Stomach (tissue), 19 donors: ENCODE results near the gene ZNF333. TPM values are rescaled to one million over a fixed set of nuclear protein-coding genes. Genes with fewer than 3 reads are reported as not detected.

Experiments
- DNase-seq, 2 donors: peaks; one replicate each; pipeline versions ENCODE4 v3.0.0 to v3.0.0-alpha.2; 2013 to 2019
- H3K27ac ChIP-seq, 5 donors: fragments of 200-600 bp in 4 of 5; sonication (generic) in 4 of 5; one replicate each; pipeline ENCODE4 v1.5.1; 2013 to 2019; ENCODE audit warnings: mild to moderate bottlenecking in 1 of 5, moderate library complexity in 1 of 5
- H3K27me3 ChIP-seq, 3 donors: fragments of 200-600 bp; sonication (generic); one replicate each; pipeline ENCODE4 v1.5.1; 2017 to 2019; ENCODE audit warnings: mixed run types in 1 of 3
- H3K36me3 ChIP-seq, 4 donors: fragments of 200-600 bp; sonication (generic); 1 replicate in 3 of 4; 2 replicates in 1 of 4; pipeline ENCODE4 v1.5.1; 2016 to 2019
- H3K4me1 ChIP-seq, 4 donors: fragments of 200-600 bp; sonication (generic); one replicate each; pipeline ENCODE4 v1.5.1; 2016 to 2019
- H3K4me3 ChIP-seq, 4 donors: fragments of 200-600 bp; sonication (generic) in 3 of 4; one replicate each; pipeline ENCODE4 v1.5.1; 2016 to 2019; ENCODE audit warnings: mild to moderate bottlenecking in 1 of 4
- H3K9me3 ChIP-seq, 4 donors: fragments of 200-600 bp; sonication (generic); one replicate each; pipeline ENCODE4 v1.5.1; 2016 to 2019
- CTCF ChIP-seq, 7 experiments: fragments of 450-650 bp in 4 of 7; fragments of 200-600 bp in 3 of 7; sonication (generic) in 3 of 7; IDR thresholded peaks; one replicate each; pipeline ENCODE4 v1.5.1; 2016 to 2019; ENCODE audit warnings: antibody characterized with exemption in 7 of 7, control low read depth in 2 of 7, mild to moderate bottlenecking in 1 of 7
- EP300 ChIP-seq: sonication (generic); formaldehyde crosslinking; IDR thresholded peaks from one replicate; pipeline ENCODE4 v1.6.1; 2017; ENCODE audit warnings: antibody characterized with exemption
- POLR2A ChIP-seq, 4 donors: fragments of 450-650 bp; IDR thresholded peaks; one replicate each; pipeline ENCODE4 v1.6.1; 2016; ENCODE audit warnings: antibody characterized with exemption in 4 of 4, control low read depth in 2 of 4, mild to moderate bottlenecking in 1 of 4, moderate library complexity in 1 of 4
- POLR2AphosphoS5 ChIP-seq, 3 donors: sonication (generic); formaldehyde crosslinking; IDR thresholded peaks; one replicate each; pipeline ENCODE4 v1.6.1; 2016; ENCODE audit warnings: antibody characterized with exemption in 3 of 3
- WGBS, 5 donors: extraction: QIAGEN DNeasy Blood & Tissue Kit in 3 of 5; methylation state at CpG; one replicate each; pipeline versions ENCODE4 v1.1.5 to v1.1.7; 2013 to 2018; 5-methylcytosine and 5-hydroxymethylcytosine counted together
- intact Hi-C: fragments of 100-400 bp; cut with DNase I; formaldehyde crosslinking; loops from one replicate; pipeline ENCODE4 v1.15.1; 2023; ENCODE audit warnings: low total_unique reads
- long read RNA-seq, 10 donors: transcript quantifications; one replicate each; lab custom pipeline, GENCODE V29; 2026
- polyA plus RNA-seq, 3 donors: library from polyadenylated mRNA; stranded (reverse); fragments of 200-250 nt; gene quantifications; one replicate each; pipeline ENCODE4 v1.2.3, GENCODE V29; 2013
- total RNA-seq, 5 donors: library from RNA; depleted of rRNA; stranded (reverse); fragments of >200 nt; gene quantifications; one replicate each; pipeline versions ENCODE4 v1.1.0 to v1.2.3, GENCODE V29; 2014 to 2016
- donor health status: healthy with polysubstance abuse.
- donor health status: Bipolar disorder and iron deficiency.
- donor health status: healthy.

The ZNF333 gene
- total RNA-seq (10 to 100 TPM in 2 of 5 donors, 1 to 10 TPM in 3; 3.8 to 25.9 (median 5.8) TPM), polyA plus RNA-seq (1 to 10 TPM; 4.1 to 5.7 (median 4.7) TPM)
- long read RNA-seq, donor 1, partial matches to known transcripts: 0 of 1 reads
- long read RNA-seq, donor 1, other reads (novel, unspliced or antisense): 0 of 1 reads
- long read RNA-seq, donor 2, partial matches to known transcripts: 0 of 1 reads
- long read RNA-seq, donor 2, other reads (novel, unspliced or antisense): 0 of 1 reads
- long read RNA-seq, donor 3, partial matches to known transcripts: 0 of 1 reads
- long read RNA-seq, donor 3, other reads (novel, unspliced or antisense): 0 of 1 reads
- long read RNA-seq, donor 4: 0 reads
- long read RNA-seq, donor 5, partial matches to known transcripts: 0 of 1 reads
- long read RNA-seq, donor 5, other reads (novel, unspliced or antisense): 0 of 1 reads
- long read RNA-seq, donor 6, transcript ZNF333-204 (1 exons, 1,257 nt): major isoform, 5 of 6 reads
- long read RNA-seq, donor 6, partial matches to known transcripts: 0 of 6 reads
- long read RNA-seq, donor 6, other reads (novel, unspliced or antisense): 0 of 6 reads
- long read RNA-seq, donor 7, full-length matches to known transcripts: 2 of 2 reads
- long read RNA-seq, donor 7, partial matches to known transcripts: 0 of 2 reads
- long read RNA-seq, donor 7, other reads (novel, unspliced or antisense): 0 of 2 reads
- long read RNA-seq, donor 8, transcript ZNF333-204 (1 exons, 1,257 nt): major isoform, 6 of 6 reads
- long read RNA-seq, donor 8, partial matches to known transcripts: 0 of 6 reads
- long read RNA-seq, donor 8, other reads (novel, unspliced or antisense): 0 of 6 reads
- long read RNA-seq, donor 9, partial matches to known transcripts: 0 of 1 reads
- long read RNA-seq, donor 9, other reads (novel, unspliced or antisense): 0 of 1 reads
- long read RNA-seq, donor 10, partial matches to known transcripts: 0 of 1 reads
- long read RNA-seq, donor 10, other reads (novel, unspliced or antisense): 0 of 1 reads

GRCh38 chr19:14689598-14690503 lies at the start of gene ZNF333:
Gene ZNF333, plus strand, starts transcription at chr19:14690048. Its CDS starts 3,444 bp downstream, at chr19:14693492.
- H3K27me3 ChIP-seq: no peaks in the 10 kb centered on the region
- intact Hi-C loops: loop anchor here (10.0 kb wide), 1 partner anchor 125 kb away; no protein-coding TSS in a partner anchor
- peaks cover 7 to 23% (median 19%) of the 10 kb centered on the region in 4 donors for H3K4me1 ChIP-seq
- peak within 1 kb of the TSS; percentile 92 to 100 (median 95) for H3K27ac ChIP-seq
- 0 to 2% (median 1%) methylated on average over 36 to 66 of the region's 66 CpGs for WGBS, 5 donors
- peaks cover 3 to 18% (median 15%) of the 10 kb centered on the region in 4 donors for H3K36me3 ChIP-seq
- peak; percentile 54 to 85 (median 79) for TF ChIP-seq POLR2AphosphoS5 (IDR thresholded peaks at IDR 0.05)
- no peak for TF ChIP-seq CTCF (IDR thresholded peaks at IDR 0.05)
- TF ChIP-seq POLR2A (IDR thresholded peaks at IDR 0.05): no peak
- TF ChIP-seq EP300: no peak
- peak; percentile 97 to 98 for DNase-seq
- no peaks in the 10 kb centered on the region for H3K9me3 ChIP-seq
- peak within 1 kb of the TSS; percentile 77 to 88 (median 84) for H3K4me3 ChIP-seq

GRCh38 chr19:14648506-14648905 lies 41.3 kb upstream of the ZNF333 start:
- Histone ChIP-seq H3K9me3 (peaks cover 0 to 1% (median under 1%) of the 10 kb centered on the region in 4 donors), H3K27me3 (peaks cover 0 to 34% (median 0%) of the 10 kb centered on the region in 3 donors), H3K36me3 (no peaks in the 10 kb centered on the region), H3K4me3 (no peak overlapping the region), H3K4me1 (no peaks in the 10 kb centered on the region), H3K27ac (no peak overlapping the region)
- intact Hi-C loops: no loop called here
- no peak for DNase-seq
- WGBS, 5 donors: 66 to 96% (median 90%) methylated on average over 2 of the region's 2 CpGs
- no peak for TF ChIP-seq POLR2AphosphoS5 (IDR thresholded peaks at IDR 0.05)
- no peak for TF ChIP-seq EP300
- no peak for TF ChIP-seq POLR2A (IDR thresholded peaks at IDR 0.05)
- no peak for TF ChIP-seq CTCF (IDR thresholded peaks at IDR 0.05)

- no peaks in the 10 kb centered on the region for H3K36me3 ChIP-seq
- no peak overlapping the region for H3K4me3 ChIP-seq
- intact Hi-C loops: no loop called here
- H3K27me3 ChIP-seq: peaks cover 0 to 32% (median 0%) of the 10 kb centered on the region in 3 donors
- no peaks in the 10 kb centered on the region for H3K9me3 ChIP-seq
- TF ChIP-seq POLR2A (IDR thresholded peaks at IDR 0.05): no peak
- no peak for TF ChIP-seq CTCF (IDR thresholded peaks at IDR 0.05)
- TF ChIP-seq EP300: no peak
- no peak for TF ChIP-seq POLR2AphosphoS5 (IDR thresholded peaks at IDR 0.05)
- no peak for DNase-seq
- 56 to 79% (median 70%) methylated on average over 4 of the region's 4 CpGs for WGBS, 5 donors
- no peak overlapping the region for H3K27ac ChIP-seq
- H3K4me1 ChIP-seq: no peaks in the 10 kb centered on the region
These were observed 40.8 kb upstream of the ZNF333 start for GRCh38 chr19:14649020-14649419.
